ENCODE measurements around the gene GUCA1A. TPM values are rescaled to one million over a fixed set of nuclear protein-coding genes. Genes with fewer than 3 reads are reported as not detected.

GUCA1A gene
- total RNA-seq, 1 experiment from 2014 or later, result 17.2 TPM

GRCh38 chr6:42131531-42131930 is 41.6 kb upstream of the GUCA1A start:
- Mint-ChIP-seq H3K27me3 (ENCODE audit: low read depth) (no peaks in the 10 kb centered on the region), H3K36me3 (ENCODE audit: insufficient read depth in 1 of 3, low read depth in 3 of 3) (peaks cover 37 to 62% (median 59%) of the 10 kb centered on the region in 3 experiments), H3K27ac (peak overlapping the region; percentile 65 to 84 (median 83); a peak in 4 of 7 replicates), H3K4me3 (no peak overlapping the region), H3K4me1 (peaks cover 31 to 34% of the 10 kb centered on the region in 2 experiments), H3K9me3 (peaks cover 0 to 4% of the 10 kb centered on the region in 2 experiments; a peak in 1 of 5 replicates)
- Histone ChIP-seq H4K5ac (ENCODE audit: insufficient read length, low read depth, low read length) (no peak overlapping the region), H3T11ph (ENCODE audit: low read length) (no peak overlapping the region), H2BK15ac (ENCODE audit: low read depth, low read length) (no peak overlapping the region), H2AK5ac (ENCODE audit: insufficient read length, low read length) (no peak overlapping the region), H3K79me1 (ENCODE audit: insufficient read depth, low read depth, low read length, poor library complexity, severe bottlenecking) (no peaks in the 10 kb centered on the region), H3K9me3 (ENCODE audit: control insufficient read depth, low read depth, low read length) (no peaks in the 10 kb centered on the region), H2BK120ac (ENCODE audit: low read depth, low read length, poor library complexity, severe bottlenecking) (no peak overlapping the region), H3K4me1 (ENCODE audit: insufficient read depth, low read length) (peaks cover 2% of the 10 kb centered on the region; the same call in 1 of the 2 replicates), H3K27me3 (ENCODE audit: insufficient read depth, low read length) (no peaks in the 10 kb centered on the region), H3K79me2 (ENCODE audit: insufficient read depth, low read length) (peaks cover 10% of the 10 kb centered on the region; the same call in 1 of the 2 replicates), H3K4ac (ENCODE audit: low read depth, low read length) (no peak overlapping the region), H3K9ac (ENCODE audit: extremely low read depth, insufficient read length, low read length) (no peak overlapping the region), H3K14ac (ENCODE audit: insufficient read depth, low read length) (no peak overlapping the region), H4K8ac (replicated peaks; ENCODE audit: insufficient read length, low read depth, low read length) (no peak overlapping the region), H4K20me1 (ENCODE audit: control insufficient read depth, insufficient read depth, insufficient read length) (no peaks in the 10 kb centered on the region), H3K18ac (ENCODE audit: insufficient read length, low read depth, low read length) (no peak overlapping the region), H3K56ac (ENCODE audit: insufficient read length, low read depth, low read length) (no peak overlapping the region), H3K23ac (ENCODE audit: insufficient read length, low read depth, low read length) (no peak overlapping the region), H4K91ac (ENCODE audit: insufficient read length, low read depth, low read length) (no peak overlapping the region), H2BK5ac (ENCODE audit: insufficient read length, low read length) (no peak overlapping the region), H2BK12ac (ENCODE audit: insufficient read length, low read depth, low read length) (no peak overlapping the region), H3K4me2 (ENCODE audit: insufficient read depth, insufficient read length, low read length) (no peak overlapping the region), H3K23me2 (ENCODE audit: insufficient read length, low read depth, low read length, poor library complexity, severe bottlenecking) (no peaks in the 10 kb centered on the region), H2BK20ac (ENCODE audit: low read depth, low read length, poor library complexity, severe bottlenecking) (no peak overlapping the region), H3K27ac (ENCODE audit: insufficient read length, low read depth, low read length) (no peak overlapping the region), H2AFZ (ENCODE audit: low read length) (no peak overlapping the region)
- TF ChIP-seq CTCF (conservative IDR thresholded peaks at IDR 0.05), result no peak
- no CpG with 5 or more reads among the region's 11 CpGs for WGBS (ENCODE audit: extremely low coverage, insufficient read length, low lambda C conversion rate)
- DNase-seq, result no peak
